ENCODE data around the gene SNHG17. TPM values are rescaled to one million over a fixed set of nuclear protein-coding genes. Genes with fewer than 3 reads are reported as not detected.
"Not testable (repeated sequence)": the region's sequence is repeated elsewhere in the genome, so short reads cannot be mapped to it uniquely, and the experiment has no call there.

The SNHG17 gene
- total and polyA plus RNA-seq, 8 donors: 11.0 to 55.2 (median 29.6) TPM

GRCh38 chr20:38445381-38445796, 10.3 kb upstream of the SNHG17 start:
- intact Hi-C loops (cut with DNase I; ENCODE audit: low total_unique reads): no loop called here
- no peak overlapping the region for H3K4me3 ChIP-seq
- no peak for TF ChIP-seq EP300 (IDR thresholded peaks at IDR 0.05)
- TF ChIP-seq POLR2AphosphoS5 (IDR thresholded peaks at IDR 0.05): no peak
- TF ChIP-seq POLR2A (IDR thresholded peaks at IDR 0.05): no peak
- no peak for TF ChIP-seq CTCF (IDR thresholded peaks at IDR 0.05)
- no peak overlapping the region for H3K27ac ChIP-seq
- peaks cover 3 to 26% (median 21%) of the 10 kb centered on the region in 4 donors for H3K36me3 ChIP-seq
- H3K27me3 ChIP-seq: peaks cover 0 to 5% (median 0%) of the 10 kb centered on the region in 3 donors
- no peak for DNase-seq
- H3K4me1 ChIP-seq: peaks cover 9 to 29% (median 24%) of the 10 kb centered on the region in 4 donors
- H3K9me3 ChIP-seq: no peaks in the 10 kb centered on the region
- 78 to 90% (median 84%) methylated on average over 3 of the region's 3 CpGs for WGBS, 5 donors

GRCh38 chr20:38441916-38442315, 6.8 kb upstream of the SNHG17 start:
- Histone ChIP-seq H3K9me3 (no peaks in the 10 kb centered on the region), H3K27ac (no peak overlapping the region), H3K4me1 (peaks cover 0 to 8% (median 7%) of the 10 kb centered on the region in 4 donors), H3K27me3 (peaks cover 0 to 5% (median 0%) of the 10 kb centered on the region in 3 donors), H3K36me3 (no peaks in the 10 kb centered on the region), H3K4me3 (no peak overlapping the region)
- TF ChIP-seq POLR2A (IDR thresholded peaks at IDR 0.05) (no peak), EP300 (IDR thresholded peaks at IDR 0.05) (no peak), CTCF (IDR thresholded peaks at IDR 0.05) (no peak), POLR2AphosphoS5 (IDR thresholded peaks at IDR 0.05) (no peak)
- intact Hi-C loops (cut with DNase I; ENCODE audit: low total_unique reads): no loop called here
- no peak for DNase-seq
- WGBS, 5 donors: 61 to 72% (median 68%) methylated on average over 9 of the region's 9 CpGs

GRCh38 chr20:38441110-38441509, 6.0 kb upstream of the SNHG17 start:
- 89 to 97% (median 93%) methylated on average over 7 to 8 of the region's 8 CpGs for WGBS, 5 donors
- H3K36me3 ChIP-seq; H3K9me3 ChIP-seq; H3K27ac ChIP-seq; DNase-seq; H3K27me3 ChIP-seq; H3K4me3 ChIP-seq; intact Hi-C loops (cut with DNase I; ENCODE audit: low total_unique reads); H3K4me1 ChIP-seq: not testable (repeated sequence)

- Histone ChIP-seq H3K9me3 (no peaks in the 10 kb centered on the region), H3K4me3 (no peak overlapping the region), H3K36me3 (peaks cover 6 to 12% (median 11%) of the 10 kb centered on the region in 4 donors), H3K27me3 (peaks cover 0 to 5% (median 0%) of the 10 kb centered on the region in 3 donors), H3K4me1 (peaks cover 2 to 20% (median 15%) of the 10 kb centered on the region in 4 donors), H3K27ac (no peak overlapping the region)
- no peak for TF ChIP-seq POLR2A (IDR thresholded peaks at IDR 0.05)
- no peak for TF ChIP-seq POLR2AphosphoS5 (IDR thresholded peaks at IDR 0.05)
- TF ChIP-seq CTCF (IDR thresholded peaks at IDR 0.05): no peak
- 75 to 88% (median 84%) methylated on average over 6 of the region's 6 CpGs for WGBS, 5 donors
- no peak for DNase-seq
- intact Hi-C loops (cut with DNase I; ENCODE audit: low total_unique reads): no loop called here
Measured at GRCh38 chr20:38437796-38438195, 2.7 kb upstream of the SNHG17 start.

- no peak for DNase-seq
- 64 to 67% (median 67%) methylated on average over 6 of the region's 6 CpGs for WGBS, 5 donors
- intact Hi-C loops (cut with DNase I; ENCODE audit: low total_unique reads): no loop called here
- Histone ChIP-seq H3K27me3 (no peaks in the 10 kb centered on the region), H3K4me3 (peak overlapping the region in 1 of 4 donors; percentile 94), H3K36me3 (peaks cover 28 to 35% (median 34%) of the 10 kb centered on the region in 4 donors), H3K9me3 (peaks cover 0 to 7% (median 2%) of the 10 kb centered on the region in 4 donors), H3K4me1 (peaks cover 6 to 41% (median 19%) of the 10 kb centered on the region in 4 donors), H3K27ac (peak overlapping the region in 3 of 5 donors; percentile 87)
- TF ChIP-seq POLR2A (IDR thresholded peaks at IDR 0.05) (no peak), EP300 (IDR thresholded peaks at IDR 0.05) (no peak), CTCF (IDR thresholded peaks at IDR 0.05) (peak in 1 of 7 experiments; percentile 24), POLR2AphosphoS5 (IDR thresholded peaks at IDR 0.05) (no peak)
Measured at GRCh38 chr20:38435555-38435939, 419 bp upstream of the SNHG17 start.

Data from stomach (tissue), 9 donors.